ENCODE data around the gene TRAF3IP1.

DNA sequence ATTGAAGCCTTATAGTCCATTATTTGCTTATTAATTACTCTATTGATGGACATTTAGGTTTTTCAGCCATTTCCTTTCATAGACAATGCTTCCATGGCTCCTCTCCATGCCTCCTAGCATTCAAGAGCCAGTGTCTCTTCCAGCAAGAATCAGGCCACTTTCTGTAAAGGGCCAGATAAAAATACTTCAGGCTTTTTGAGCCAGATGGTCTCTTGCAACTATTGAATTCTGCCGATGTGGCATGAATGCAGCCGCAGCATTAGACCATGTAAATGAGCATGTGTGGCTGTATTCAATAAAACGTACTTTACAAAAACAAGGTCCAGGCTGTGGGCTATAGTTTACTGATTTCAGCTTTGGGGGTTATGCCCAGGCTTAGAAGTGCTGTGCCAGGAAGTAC lies 38.5 kb downstream of the TRAF3IP1 start:
- TF ChIP-seq, protein P1, sequence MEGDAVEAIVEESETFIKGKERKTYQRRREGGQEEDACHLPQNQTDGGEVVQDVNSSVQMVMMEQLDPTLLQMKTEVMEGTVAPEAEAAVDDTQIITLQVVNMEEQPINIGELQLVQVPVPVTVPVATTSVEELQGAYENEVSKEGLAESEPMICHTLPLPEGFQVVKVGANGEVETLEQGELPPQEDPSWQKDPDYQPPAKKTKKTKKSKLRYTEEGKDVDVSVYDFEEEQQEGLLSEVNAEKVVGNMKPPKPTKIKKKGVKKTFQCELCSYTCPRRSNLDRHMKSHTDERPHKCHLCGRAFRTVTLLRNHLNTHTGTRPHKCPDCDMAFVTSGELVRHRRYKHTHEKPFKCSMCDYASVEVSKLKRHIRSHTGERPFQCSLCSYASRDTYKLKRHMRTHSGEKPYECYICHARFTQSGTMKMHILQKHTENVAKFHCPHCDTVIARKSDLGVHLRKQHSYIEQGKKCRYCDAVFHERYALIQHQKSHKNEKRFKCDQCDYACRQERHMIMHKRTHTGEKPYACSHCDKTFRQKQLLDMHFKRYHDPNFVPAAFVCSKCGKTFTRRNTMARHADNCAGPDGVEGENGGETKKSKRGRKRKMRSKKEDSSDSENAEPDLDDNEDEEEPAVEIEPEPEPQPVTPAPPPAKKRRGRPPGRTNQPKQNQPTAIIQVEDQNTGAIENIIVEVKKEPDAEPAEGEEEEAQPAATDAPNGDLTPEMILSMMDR (IDR thresholded peaks at IDR 0.05 in 4 of 5, conservative IDR thresholded peaks at IDR 0.05 in 1 of 5): no peak
- no peak for TF ChIP-seq POLR2A (IDR thresholded peaks at IDR 0.05)
